ENCODE data around the gene TMEM80.

The TMEM80 gene

DNA sequence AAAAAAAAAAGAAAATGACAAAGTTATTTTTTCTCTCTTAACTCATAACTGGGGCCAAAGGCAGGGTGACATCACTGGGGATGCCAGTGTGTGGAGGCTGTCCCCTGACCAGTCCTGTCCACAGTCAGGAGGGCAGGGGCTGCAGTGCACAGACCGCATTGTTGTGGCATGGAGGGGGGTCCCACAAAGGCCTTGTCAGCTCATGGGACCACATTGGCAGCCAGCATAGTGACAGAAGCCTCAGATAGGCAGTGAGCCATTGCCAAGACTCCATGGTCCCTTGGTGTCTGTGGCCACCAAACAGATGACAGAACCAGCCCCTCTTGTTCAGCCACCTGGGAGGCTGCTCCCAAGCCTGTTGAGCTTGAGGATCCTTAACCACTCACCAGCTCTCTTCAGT lies 4.1 kb downstream of the TMEM80 start:
- no peak for DNase-seq (ENCODE audit: low spot score)

DNA sequence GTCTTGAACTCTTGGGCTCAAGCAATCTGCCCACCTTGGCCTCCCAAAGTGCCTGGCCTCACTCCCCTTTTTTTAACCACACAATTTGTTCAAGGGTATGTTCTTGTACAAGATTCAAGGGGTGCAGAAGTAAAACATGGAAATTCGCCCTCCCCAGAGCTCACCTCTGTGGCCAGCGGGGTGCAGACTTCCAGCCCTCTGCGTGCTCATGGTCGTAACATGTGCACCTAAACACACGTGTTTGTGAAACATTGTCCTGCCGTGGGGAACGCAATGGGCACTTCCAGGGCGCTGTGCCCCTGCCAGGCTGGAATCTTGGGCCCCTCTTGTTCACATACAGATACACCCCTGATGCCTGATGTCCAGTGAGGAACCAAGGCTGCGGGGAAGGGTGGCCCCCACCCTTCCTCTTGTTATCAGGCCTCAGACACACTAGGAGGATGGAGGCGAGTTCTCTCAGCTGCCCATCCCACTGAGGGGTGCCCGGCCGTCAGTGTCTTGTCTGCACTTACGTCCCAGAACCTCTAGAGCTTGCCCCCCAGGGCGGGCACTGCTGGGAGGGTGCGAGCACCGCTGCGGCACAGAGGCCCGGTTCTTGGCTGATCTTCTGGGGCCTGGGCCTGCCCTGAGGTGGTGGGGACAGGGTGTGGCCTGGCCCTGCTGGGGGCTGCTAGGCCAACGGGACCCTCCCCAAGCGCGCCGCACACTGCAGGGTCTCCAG lies 6.3 kb downstream of the TMEM80 start:
- no peak for DNase-seq (ENCODE audit: low spot score)

DNA sequence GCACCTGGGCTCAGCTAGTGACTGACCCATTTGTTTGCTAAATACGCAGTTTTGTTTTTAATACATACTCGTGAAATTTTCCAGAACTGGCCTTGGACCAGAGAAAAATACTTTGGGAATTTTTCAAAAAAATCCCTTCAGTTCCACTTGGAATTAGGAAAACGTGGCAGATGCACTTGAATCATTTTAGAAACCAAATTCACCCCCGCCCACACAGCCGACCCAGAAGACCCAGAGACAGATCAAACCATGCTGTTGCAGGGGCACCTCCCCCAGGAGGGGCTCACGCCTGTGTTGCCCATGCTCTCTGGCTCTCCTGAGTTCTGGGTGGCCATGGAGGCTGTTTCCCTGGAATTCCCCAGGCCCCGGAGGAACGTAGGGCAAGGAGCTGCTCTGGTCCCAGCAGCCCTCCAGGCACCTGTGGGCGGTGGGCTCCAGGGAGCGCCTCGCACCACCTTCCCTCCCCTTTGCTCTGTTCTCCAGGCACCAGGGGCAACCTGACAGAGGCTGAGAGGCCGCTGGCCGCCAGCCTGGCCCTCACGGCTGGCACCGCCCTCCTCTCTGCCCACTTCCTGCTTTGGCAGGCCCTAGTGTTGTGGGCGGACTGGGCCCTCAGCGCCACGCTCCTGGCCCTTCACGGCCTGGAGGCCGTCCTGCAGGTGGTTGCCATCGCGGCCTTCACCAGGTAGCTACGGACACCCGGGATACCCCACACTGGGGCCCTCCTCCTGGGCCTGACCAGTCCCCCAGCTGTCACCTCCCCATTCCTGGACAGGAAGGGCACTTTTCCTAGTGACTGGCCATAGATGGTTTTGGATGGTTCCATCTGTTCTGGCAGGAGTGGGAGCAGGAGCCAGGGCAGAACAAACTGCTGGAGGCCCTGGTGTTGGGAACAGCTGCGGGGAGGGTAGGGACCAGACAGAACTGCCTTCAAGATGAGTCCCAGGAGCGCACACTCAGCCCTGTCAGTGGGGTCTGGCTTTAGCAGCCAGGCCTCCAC lies 7.1 kb downstream of the TMEM80 start:
- no peak for DNase-seq (ENCODE audit: low spot score)

DNA sequence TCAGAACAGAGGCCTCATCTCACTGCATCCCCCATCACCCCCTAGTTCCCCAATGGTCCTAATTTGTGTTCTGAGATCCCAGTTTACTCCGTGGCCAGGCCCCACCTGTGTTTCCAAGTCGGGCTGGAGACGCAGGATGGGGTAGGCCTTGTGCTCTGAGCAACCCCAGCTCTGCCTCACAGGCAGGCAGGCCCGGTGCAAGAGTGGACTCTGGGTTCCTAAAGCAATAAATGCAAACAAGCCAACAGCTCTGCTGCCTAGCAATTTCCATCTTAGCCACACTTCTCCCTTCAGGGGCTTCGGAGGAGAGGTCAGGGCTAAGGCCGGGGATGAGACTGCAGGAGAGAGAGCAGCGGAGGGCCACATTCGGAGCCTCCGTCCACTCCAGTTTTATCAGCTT lies 7.9 kb downstream of the TMEM80 start:
- DNase-seq (ENCODE audit: low spot score): no peak

DNA sequence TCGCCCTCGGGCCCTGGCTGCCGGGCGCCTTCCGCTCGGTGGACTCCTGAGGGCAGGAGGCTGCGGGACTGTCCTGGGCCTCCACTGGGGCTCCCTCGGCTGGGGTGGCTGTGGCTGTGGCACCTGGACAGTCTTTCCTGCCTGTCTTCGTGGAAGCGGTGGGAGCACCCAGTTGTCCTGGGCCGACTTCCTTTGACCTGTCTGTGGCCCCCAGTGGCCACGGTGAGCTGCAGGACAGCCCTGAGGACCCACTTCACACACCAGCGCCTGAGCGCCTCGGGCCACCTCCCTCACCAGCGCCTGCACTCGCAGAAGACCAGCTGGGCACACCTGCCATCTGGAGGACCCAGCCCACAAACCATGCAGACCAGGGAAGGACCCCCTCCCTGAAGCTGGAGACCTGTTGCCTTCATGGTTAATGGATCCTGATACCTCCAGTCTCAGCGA lies 8.6 kb downstream of the TMEM80 start:
- no peak for DNase-seq (ENCODE audit: low spot score)

DNA sequence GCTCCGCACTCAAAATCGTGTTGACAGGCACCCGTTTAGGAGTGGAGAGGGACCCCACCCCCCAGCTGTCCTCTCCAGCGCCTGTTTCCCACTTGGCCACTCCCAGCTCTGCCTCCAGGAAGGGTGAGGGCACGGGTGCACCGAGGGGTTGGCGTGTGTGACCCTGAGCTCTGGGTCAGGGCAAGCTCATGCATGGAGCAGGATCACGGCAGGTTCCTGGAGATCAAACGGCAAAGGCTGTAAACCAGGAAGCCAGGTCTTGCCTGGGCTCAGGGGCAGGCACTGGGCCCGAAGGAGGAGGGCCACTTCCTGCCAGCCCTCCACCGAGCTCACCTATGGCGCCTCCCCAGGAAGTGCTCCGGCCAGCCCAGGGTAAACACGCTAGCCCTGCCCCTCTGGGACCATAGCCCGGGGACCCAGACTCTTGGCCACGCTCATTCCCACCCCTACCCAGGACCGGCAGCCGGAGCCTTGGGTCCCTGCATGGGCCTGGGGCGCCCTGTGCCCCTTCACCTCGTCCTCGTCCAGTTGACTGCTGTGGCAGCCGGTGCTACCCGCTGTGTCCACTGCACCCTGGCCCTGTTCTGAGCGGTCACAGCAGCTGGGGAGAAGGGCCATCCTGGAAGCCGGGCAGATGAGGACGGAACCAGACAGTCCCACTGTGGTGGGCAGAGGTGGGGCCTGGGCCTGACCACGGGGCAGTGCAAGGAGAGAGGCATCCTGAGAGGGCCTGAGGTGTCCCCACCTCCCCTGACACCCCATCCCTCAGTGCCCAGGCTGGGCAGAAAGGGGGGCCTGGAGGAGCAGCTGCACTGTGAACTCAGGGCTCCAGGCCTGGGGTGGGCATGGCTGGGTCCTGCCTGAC lies 9.4 kb downstream of the TMEM80 start:
- no peak for DNase-seq (ENCODE audit: low spot score)

DNA sequence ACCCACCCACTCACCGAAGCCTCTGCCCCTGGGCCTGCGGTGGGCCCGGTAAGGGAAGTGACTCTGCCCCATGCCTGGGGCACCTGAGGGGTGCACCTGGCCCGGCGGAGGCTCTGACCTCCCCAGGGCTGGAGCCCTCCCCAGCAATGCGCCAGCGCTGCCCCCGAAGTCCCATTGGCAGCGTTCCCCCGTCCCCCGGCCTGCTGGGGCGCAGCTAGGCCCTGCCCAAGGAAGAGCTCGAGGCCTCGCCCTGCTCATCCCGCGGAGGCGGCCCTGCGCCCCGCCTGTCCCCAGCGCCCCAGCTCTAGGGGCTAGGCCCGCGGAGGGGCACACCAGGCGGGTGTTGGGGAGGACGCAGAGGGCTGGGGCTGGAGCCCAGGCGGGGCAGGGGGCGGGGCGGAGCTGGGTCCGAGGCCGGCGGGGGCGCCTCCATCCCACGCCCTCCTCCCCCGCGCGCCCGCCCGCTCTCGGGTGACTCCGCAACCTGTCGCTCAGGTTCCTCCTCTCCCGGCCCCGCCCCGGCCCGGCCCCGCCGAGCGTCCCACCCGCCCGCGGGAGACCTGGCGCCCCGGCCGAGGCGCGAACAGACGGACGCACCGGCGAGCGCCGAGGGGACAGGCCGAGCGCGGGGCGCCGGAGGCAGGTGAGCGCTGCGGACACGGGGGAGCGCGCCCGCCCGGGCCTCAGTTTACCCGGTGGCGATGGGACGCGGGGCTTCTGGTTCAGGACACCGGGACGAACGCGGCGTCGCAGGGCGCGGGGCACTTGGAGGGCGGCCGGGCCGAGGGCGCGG lies 10.2 kb downstream of the TMEM80 start, which contains the start of gene EPS8L2:
Gene EPS8L2, plus strand, starts transcription at position 586 of the 793 bp plus-strand sequence. CDS start 3,177 bp downstream, outside the sequence.
- no peak for DNase-seq (ENCODE audit: low spot score)

DNA sequence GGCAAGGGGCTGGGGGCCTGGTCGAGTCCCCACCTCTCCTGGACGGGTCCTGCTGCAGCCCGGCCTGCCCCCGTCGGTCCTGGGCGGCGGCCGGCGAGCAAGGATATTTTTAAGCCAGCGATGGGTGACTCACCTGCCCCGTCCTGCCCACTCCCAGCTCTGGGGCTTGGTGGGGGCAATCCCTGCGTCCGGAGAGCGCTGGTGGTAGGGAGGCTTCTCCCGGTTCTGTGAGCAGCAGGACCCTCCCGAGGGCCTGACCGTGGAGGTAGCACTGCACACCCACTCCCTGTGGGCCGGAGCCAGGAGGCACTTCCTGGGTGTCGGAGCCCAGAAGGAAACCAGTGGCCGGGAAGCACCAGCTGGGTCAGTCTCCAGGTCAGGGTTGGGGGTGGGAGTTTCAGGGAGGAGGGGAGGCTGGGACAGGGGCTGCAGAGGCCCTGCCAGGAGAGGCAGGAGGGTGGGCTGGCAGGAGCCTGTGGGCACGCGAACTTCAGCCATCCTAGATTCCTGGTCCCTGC lies 10.9 kb downstream of the TMEM80 start:
- DNase-seq (ENCODE audit: low spot score): peak; percentile 80

DNA sequence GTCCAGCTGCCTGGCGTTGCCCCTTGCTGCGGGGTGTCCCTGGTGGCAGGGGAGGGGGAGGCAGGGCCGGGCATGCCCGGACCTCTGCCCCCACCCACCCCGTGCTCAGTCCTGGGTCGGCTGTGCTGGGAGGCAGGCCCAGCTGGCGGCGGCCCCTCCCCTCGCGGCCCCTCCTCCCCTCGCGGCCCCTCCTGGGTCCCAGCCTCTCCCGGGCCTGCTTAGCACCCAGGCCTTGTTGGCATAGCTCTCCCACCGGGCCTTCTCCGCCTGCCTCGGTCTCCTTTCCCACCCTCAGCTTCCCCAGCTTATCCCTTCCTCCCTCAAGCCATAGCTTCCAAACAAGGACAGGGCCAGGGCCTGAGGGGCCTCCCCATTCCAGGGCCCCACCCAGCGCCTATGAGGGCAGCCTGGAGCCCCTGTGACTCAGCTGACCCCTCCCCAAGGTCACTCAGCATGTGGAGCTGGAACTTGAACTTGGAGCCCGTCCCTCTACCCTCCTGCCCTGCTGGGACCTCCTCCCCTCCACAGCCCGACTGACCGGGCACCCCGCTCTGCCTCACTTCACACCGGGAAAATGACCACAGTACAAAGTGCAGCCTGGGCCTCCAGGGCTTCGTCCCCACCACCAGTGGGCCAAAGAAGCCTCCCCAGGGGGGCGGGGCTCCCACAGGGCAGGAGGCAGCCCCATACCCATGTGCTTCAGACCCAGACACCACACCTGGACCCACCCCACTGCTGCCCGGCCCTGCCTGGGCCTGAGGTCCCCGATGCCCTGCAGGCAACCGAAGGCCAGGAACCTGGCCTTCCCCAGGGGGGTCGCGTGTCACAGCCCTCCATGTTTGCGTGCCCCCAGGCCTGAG lies 11.6 kb downstream of the TMEM80 start:
- DNase-seq (ENCODE audit: low spot score): peak; percentile 72

DNA sequence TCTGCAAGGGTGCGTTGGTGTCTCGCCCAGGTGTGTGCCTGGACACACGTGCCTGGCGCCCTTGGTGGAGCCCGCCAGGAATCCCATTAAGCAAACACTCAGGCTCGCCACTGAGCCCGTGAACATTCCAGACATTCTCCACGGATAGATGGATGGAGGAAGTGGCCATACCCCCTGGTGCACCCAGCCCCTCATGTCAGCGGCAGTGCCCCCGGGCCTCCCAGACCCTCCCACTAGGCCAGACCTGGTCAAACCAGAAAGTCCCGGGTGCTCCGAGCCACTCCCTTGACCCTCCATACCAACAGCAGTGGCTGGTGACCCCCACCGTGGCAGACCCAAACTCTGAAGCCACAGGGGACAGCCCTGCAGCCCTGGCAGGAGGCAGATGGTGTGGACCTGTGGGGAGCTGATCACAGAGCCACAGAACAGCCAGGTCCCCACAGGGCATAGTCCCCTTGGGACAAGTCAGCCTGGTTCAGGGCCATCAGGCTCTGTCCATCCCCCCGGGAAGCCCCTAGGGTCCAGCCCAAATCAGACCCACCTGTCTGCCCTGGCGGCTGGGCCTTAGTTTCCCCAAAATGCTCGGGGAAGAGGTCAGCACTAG lies 12.3 kb downstream of the TMEM80 start:
- no peak for DNase-seq (ENCODE audit: low spot score)

DNA sequence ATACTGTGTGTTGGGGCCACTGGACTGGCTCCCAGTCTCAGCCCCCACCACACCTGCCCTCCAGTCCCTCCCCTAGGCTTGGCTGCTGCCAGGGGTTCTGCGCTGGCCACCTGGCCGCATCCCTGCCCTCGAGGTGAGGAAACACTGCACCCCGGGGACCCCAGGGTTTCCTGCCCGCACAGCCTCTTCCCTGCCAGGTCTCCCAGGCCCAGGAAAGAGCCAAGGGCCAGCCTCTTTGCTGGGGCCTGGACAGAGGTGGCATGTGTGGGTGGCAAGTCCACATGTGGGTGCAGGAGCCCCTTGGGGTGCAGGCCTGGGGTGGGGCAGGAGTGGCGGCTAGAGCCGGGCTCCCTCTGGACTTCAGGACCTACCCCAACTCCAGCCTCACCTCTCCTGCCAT lies 12.9 kb downstream of the TMEM80 start:
- DNase-seq (ENCODE audit: low spot score): no peak

DNA sequence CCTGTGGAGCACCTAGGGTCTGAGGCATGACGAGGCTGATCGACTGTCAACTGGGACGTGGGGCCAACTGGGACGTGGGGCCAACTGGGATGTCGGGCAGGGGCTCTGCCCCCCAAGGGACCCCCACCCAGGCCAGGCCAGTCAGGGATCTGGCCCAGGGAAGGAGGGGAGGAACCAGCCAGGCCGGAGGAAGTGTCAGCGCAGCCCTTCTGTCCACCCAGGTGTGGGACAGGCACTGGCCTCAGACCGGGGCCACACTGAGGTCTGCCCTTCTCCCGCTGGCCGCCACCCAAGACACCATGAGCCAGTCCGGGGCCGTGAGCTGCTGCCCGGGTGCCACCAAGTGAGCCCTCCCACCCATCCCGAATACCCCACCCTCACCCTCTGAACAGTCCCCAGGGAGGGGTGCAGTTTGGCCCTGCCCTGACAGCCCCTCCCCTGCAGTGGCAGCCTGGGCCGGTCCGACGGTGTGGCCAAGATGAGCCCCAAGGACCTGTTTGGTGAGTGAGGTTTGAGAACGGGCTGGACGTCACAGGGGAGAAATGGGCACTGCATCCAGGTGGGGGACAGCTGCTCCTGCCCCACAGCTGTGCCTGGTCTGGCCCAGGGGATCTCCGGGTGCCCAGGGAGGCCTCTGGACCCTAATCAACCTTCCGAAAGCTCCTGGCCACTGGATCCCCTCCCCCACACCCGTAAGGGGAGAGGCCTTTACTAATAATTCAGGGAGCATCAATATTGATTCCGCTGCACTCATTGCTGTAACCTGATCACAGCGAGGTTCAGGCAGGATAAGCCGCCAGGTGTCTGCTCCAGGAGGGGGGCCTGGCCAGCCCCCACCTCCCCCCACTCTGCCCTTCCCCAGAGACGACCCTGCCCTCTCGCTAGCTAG lies 13.7 kb downstream of the TMEM80 start:
- DNase-seq (ENCODE audit: low spot score): no peak

DNA sequence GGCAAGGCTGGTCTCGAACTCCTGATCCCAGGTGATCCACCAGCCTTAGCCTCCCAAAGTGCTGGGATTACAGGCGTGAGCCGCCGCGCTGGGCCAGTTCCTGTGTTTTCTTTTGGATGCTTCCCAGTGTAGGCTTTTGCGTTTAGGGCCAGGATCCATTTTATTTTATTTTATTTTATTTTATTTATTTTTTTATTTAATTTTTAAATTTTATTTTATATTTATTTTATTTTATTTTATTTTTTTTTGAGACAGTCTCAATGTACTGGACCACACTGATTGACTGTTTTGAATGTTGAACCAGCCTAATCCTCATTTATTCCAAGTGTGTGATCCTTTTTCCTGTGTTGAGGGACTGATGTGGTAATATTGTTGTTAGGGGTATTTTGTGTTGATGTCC lies 18.8 kb downstream of the TMEM80 start:
- DNase-seq (ENCODE audit: low spot score): no peak

DNA sequence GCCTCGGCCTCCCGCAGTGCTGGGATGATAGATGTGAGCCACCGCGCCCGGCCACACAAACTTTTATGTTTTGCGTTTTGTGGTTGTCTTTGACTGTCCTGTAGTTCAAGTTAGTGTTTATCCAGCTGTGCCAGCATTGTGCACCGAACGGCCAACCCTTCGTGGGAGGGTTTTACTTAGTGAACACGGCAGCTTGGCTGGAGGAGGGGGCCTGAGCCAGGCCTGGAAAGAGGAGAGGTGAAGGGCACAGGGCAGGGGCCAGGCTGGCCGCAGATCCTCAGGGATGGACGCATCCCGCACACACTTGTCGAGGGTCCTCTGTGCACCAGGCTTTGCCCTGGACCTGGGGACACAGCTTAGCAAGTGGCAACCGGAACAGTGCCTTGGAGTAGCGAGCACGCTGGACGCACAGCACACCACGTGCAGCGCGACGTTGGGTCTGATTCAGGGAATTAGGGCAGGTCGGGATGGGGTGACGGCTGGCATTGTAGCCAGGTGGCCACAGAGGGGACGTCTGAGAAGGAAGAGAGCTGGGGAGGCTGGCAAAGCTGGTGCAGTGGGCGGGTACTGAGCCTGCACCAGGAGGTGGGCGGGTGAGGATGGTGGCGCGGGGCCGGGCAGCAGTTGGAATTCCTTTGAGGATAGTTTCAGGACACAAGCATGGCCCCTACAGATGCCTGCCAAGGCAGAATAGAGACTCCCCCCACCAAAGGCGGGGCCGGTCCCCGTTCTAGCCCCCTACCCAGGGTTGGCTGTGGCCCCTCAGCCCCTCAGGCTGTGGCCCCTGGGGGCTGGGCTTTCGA lies 23.8 kb downstream of the TMEM80 start:
- DNase-seq (ENCODE audit: low spot score): no peak

DNA sequence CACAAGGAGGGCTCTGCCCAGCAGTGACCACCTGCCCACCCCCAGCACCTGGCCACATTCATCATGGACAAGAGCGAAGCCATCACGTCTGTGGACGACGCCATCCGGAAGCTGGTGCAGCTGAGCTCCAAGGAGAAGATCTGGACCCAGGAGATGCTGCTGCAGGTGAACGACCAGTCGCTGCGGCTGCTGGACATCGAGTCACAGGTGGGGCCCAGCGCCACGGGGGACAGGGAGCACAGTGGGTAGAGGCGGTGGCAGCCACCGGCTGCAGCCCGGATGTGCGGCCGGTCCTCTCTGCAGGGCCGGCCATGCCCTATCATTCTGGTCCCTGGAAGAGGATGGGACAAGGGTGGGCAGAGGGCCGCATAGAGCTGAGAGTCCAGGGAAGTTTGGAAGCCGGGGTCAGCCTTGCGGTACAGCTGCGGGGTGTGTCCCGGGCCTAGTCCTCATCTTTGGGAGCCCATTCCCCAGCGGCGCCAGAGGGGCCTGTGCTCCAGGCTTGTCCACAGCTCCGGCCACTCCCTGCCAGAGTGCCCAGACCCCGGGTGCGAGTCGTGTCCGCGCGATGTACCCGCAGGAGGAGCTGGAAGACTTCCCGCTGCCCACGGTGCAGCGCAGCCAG lies 24.5 kb downstream of the TMEM80 start:
- DNase-seq (ENCODE audit: low spot score): peak; percentile 6

DNA sequence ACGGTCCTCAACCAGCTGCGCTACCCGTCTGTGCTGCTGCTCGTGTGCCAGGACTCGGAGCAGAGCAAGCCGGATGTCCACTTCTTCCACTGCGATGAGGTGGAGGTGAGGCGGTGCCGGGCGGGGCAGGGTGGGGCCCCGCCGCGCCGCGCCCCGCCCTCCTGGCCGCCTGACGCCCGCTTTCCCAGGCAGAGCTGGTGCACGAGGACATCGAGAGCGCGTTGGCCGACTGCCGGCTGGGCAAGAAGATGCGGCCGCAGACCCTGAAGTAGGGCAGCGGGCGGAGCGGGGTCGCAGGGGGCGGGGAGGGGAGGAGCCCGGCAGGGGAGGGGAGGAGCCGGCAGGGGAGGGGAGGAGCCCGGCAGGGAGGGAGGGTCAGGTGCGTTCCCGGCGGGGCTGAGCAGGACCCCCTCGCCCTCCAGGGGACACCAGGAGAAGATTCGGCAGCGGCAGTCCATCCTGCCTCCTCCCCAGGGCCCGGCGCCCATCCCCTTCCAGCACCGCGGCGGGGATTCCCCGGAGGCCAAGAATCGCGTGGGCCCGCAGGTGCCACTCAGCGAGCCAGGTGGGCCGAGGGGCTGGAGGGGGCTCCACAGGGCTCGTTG lies 25.1 kb downstream of the TMEM80 start:
- peak; percentile 54 for DNase-seq (ENCODE audit: low spot score)

DNA sequence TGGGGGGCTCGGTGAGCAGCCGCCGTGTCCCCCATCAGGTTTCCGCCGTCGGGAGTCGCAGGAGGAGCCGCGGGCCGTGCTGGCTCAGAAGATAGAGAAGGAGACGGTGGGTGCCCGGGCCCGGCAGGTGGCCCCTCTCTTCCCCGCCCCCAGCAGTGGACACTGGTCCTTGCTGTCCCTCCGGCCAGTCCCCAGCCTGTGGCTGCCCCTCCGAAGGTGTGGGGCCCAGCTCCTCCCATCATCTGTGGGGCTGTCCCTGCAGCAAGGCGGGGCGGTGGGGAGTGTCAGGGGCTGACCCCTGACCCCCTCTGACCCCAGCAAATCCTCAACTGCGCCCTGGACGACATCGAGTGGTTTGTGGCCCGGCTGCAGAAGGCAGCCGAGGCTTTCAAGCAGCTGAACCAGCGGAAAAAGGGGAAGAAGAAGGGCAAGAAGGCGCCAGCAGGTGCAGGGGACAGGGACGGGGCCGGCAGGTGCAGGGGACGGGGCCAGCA lies 25.7 kb downstream of the TMEM80 start:
- no peak for DNase-seq (ENCODE audit: low spot score)

All from AG20443 (cell line).